NCI-H1694 treated with DMSO at 0.1 percent for 48 hours (cell line): ENCODE results near the gene YRDC.

ENCODE experiments used
- DNase-seq: peaks from one replicate; lab custom pipeline; 2025; lab: John Stamatoyannopoulos, UW

YRDC gene

DNA sequence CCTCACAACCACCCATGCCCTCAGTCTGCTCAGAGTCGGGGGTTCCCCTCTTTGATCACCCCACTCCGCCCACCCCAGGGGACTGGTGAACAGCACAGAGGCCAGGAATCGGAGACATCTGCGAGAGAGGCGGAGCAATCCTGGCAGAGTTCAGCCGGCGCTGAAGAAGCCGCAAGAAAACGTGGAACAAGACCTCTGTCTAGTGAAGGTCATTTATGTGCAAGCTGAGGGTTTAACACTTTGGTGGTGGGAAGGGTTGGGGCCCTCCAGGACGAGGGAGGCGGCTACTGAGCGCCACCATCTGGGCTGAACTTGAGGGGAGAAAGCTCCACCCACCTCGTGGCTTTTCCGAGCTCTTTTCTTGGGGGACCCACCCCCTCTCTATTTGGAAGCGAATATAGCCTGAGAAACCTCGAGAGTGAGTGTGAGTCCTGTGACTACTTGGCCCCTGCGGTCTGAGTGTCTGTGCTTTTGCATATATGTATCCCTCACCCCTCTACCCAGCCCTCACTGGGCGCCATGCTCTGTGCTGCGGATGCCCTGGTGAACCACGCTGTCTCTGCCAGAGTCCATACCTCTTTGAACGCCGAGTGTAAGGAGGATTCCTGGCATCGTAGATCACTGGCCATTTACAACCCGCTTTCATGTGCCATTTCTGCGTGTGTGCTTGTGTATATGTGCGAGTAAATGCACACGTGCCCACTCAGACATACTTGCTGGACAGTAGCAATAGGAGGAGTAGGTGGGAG is 41.9 kb downstream of the YRDC start:
- no peak for DNase-seq

DNA sequence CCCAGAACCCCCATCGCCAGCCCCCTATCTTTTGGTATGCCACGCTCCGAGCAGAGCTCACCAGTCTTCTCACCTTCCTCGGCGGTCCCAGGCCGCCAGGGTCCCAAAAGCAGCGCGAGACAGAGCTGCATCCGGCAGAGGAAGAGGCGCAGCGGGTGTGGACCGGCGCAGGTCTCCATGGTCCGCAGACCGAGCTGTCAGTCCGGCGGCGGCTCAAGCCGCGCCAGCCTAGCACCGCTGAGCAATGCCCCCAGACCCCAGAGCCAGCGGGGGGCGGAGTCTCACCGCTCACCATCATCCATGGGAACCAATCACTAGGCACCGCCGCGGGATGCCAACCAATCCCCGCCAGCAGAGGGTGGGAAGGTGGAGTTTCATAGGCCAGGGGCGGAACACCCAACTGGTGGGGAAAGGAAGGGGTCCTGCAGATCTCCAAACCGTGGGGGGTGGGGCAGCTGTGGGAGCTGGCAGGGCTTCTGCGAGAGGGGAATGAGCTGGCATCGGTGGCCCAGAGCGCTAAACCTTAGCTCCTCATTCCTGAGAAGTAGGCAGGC is 43.0 kb downstream of the YRDC start, which contains the start of gene EPHA10:
Gene EPHA10 (minus strand): TSS at position 233 of the 554 bp plus-strand sequence. CDS start 54 bp downstream, at position 179.
- peak; percentile 63 for DNase-seq

DNA sequence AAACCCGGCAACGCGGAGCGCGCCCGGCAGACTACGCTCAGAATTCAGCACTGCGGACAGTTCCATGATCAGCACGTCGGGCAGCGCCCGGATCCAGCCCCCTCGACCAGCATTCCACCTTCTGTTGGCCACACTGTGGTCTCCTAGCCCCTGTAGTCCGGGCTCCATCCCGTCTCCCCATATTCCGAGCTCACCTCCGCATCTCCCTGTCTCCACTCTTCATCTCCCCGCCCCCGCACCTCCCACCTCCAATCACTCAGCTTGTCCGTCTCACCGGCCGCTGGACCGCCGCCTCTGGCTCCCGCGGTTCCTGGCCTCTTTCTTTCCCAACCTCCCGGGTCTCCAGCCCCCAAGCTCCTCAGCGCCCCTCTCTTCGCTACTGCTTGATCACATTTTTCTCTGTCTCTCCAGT is 43.6 kb downstream of the YRDC start:
- DNase-seq = no peak

DNA sequence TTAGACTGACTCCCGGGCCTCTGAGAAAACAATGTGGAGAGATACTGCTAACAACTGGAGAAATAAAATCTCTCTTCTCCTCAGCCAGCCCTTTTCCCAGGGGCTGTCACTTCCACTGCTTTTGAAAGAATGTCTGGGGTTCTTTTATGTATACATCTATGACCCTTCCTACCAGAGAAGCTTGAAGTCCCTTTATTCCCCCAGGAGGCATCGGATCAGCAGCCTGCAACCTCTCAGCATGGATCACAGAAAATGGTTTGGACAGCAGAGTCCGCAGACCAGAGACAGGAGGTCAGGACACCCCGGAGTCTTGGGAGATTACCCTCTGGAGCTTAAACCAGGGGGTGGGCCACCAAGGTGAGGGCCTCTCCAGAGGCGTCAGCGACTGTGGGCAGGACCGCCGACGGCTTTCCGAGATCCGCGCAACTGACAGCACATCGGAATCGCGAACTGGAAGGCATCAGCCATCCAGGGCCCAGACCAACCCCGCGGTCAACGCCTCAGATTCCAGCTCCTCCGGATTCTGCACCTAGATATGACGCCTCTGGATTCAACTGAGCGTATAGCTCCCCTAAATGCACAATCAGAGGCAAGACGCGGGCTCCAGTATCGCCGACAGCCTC is 44.1 kb downstream of the YRDC start:
- DNase-seq = no peak

DNA sequence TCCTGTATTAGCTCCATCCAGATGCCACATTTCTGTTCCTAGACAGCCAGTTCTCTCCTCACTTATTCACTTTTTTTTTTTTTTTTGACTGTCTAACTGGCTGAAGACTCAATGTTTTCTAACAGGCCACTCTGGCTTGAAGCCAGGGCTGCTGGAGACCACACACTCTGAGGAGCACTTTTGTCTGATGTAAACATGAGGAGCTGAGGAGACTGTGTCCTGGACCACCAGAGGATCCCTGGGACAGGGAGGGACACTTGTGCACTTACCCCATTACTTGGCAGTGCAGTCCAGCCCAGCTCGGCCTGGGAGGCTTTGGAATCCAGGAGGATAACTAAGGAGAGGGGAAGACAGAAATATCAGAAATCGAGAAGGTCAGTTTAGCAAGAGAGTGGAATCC is 45.5 kb downstream of the YRDC start:
- no peak for DNase-seq

DNA sequence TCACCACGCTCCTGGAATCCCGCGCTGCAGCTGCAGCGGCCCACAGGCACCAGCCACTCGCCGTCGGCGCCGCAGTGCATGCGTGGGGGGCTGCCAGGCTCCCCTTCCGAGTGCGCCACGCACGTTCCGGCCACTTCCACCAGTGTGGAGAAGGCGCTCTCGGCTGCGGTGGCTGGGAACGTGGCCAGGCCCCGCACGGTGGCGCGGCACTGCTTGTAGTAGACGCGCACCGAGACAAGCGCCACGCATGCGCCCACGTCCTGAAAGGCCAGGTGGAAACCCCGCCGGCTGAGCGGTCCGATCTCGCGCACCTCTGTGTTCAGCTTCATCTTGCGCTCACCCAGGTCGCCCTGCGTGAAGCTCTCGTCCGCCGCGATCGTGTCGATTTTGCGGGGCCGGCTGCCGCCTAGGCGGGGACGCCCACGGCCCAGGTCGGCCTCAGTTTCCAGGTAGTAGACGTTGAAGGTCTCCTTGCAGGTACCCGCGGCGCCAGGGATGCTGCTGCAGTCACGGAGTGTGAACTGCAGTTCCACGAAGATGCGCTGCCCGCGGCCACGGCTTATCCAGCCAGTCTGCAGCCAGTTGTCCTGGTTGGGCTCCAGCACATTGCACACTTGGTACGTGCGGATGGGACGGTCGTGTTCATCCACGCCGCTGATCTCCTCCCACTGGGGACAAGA is 46.5 kb downstream of the YRDC start:
- DNase-seq = no peak

DNA sequence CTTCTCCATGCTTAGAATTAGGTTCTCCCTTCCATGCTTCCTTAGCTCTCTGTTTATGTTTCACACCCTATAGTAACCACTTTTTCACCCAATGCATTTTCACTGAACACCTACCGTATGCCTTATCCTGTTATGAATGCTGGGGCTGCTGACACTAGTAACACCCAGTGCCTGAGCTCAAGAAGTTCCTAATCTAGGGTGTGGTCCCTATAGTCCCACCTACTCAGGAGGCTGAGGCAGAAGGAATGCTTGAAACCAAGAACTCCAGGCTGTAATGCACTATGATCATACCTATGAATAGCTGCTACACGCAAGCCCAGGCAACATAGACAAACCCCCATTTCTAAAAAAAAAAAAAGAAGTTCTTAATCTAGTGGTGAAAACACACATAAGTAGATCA is 48.6 kb downstream of the YRDC start:
- DNase-seq = no peak

DNA sequence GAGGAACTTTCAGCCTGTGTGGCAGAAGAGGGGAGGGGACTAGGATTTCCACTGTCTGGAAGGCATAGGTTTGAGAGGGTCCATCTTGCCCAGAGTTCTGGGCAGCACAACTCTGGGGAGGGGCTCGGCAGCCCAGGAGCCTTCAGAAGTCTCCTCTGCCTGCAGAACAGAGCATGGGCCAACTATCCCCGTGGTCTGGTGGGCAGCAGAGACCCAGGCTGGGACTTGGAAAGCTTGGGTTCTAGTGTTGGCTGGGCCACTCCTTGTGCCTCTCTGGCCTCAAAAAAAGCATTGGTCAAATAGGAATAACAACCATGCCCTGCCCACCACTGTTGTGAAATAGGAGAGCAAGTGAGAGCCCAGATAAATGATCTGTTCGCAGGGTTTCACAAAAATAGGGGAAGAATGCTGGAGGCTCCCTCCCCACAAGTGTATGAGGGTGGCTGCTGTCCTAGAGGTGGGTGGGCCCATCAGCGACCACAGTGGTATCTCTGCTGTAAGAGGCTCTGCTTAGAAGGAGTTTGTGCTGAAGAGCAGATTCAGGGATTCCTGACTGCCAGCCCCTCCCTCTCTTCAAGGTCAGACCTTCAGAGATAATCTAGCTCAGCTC is 52.0 kb downstream of the YRDC start:
- no peak for DNase-seq

DNA sequence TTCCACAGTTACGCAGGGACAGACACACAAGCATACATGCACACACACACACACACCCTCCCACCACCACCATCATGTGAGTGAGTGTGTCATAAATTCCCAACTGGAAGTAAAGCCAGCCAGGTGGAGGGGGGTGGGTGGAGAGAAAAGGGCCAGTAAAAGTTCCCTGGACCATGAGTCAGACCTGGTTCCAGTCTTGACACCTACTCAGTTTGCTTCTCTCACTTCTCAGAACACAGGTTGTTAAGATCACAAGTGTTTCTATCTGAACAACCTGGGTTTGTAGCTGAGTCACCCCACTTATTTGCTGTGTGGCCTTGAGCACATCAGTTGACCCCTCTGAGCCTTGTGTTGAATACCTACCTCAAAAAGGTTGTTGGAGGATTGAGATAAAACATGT is 52.7 kb downstream of the YRDC start:
- DNase-seq = no peak

DNA sequence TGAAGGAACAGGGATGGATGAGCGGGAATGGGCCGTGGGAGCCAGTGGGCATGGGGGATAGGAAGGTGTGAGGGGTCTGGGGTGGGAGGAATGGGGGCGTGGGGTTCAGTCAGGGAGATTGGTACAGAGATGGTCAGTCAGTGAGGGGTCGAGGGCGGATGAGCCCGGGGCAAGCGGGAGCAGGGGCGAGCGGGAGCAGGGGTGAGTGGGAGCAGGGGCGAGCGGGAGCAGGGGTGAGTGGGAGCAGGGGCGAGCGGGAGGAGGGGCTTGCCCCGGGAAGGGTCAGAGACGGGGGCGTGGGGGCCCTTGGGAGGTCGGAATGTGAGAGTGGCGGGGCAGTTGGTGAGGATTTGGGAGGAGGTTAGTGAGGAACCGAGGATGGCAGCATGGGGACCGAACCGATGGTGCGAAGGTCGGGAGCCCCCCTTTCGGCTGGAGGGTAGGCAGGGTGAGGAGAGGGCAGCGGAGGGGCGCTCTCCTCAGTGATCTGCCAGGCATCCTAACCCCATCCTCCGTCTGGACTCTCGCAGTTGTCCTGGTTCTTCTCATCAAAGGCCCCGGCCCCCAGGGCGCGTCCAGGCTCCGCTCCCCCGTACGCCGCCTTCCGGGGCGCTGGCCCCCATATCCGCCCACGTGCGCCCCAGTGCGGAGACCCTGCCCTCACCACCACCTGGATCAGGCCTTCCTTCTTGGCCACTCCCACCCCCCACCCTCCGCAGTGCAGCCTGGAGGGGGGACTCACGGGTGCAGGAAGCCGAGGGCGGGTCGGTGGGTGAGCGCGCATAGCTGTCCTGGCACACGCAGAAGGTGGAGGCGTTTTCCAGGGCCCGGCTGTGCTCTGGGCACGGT is 54.3 kb downstream of the YRDC start:
- no peak for DNase-seq
